Thymus (tissue), 11 donors: ENCODE measurements around the gene PAIP2. TPM values are rescaled to one million over a fixed set of nuclear protein-coding genes. Genes with fewer than 3 reads are reported as not detected.

ENCODE experiments used
- DNase-seq, 9 donors: peaks; one replicate each; pipeline ENCODE4 v3.0.0-alpha.2; 2013; ENCODE audit warnings: low spot score in 9 of 9, low read depth in 6 of 9, missing footprints in 1 of 9
- H3K27ac ChIP-seq, 2 donors: one replicate each; pipeline ENCODE4 v1.5.1; 2013; ENCODE audit warnings: control low read depth in 1 of 2, low read depth in 1 of 2, low read length in 1 of 2, mild to moderate bottlenecking in 1 of 2, moderate library complexity in 1 of 2
- H3K27me3 ChIP-seq, 2 donors: one replicate each; pipeline ENCODE4 v1.5.1; 2013; ENCODE audit warnings: low read length in 1 of 2; ENCODE audit not compliant: control insufficient read depth in 2 of 2, insufficient read depth in 1 of 2
- H3K36me3 ChIP-seq, 2 donors: one replicate each; pipeline ENCODE4 v1.5.1; 2013; ENCODE audit warnings: low read length in 1 of 2, mild to moderate bottlenecking in 1 of 2, moderate library complexity in 1 of 2; ENCODE audit not compliant: control insufficient read depth in 2 of 2, insufficient read depth in 2 of 2
- H3K4me1 ChIP-seq, 2 donors: one replicate each; pipeline ENCODE4 v1.5.1; 2013; ENCODE audit warnings: low read length in 2 of 2; ENCODE audit not compliant: control insufficient read depth in 2 of 2, insufficient read depth in 2 of 2
- H3K4me3 ChIP-seq, 2 donors: one replicate each; pipeline ENCODE4 v1.5.1; 2013; ENCODE audit warnings: low read length in 2 of 2, control low read depth in 1 of 2, mild to moderate bottlenecking in 1 of 2
- H3K9me3 ChIP-seq, 2 donors: one replicate each; pipeline ENCODE4 v1.5.1; 2013; ENCODE audit warnings: low read length in 1 of 2, mild to moderate bottlenecking in 1 of 2; ENCODE audit not compliant: control insufficient read depth in 2 of 2, insufficient read depth in 1 of 2
- WGBS: extraction: QIAGEN DNeasy Blood & Tissue Kit; methylation state at CpG from one replicate; pipeline ENCODE4 v1.1.7; 2013; 5-methylcytosine and 5-hydroxymethylcytosine counted together
- polyA plus RNA-seq: library from polyadenylated mRNA; stranded (reverse); fragments of 200-250 nt; gene quantifications from one replicate; pipeline ENCODE4 v1.2.3, GENCODE V29; 2013
- total RNA-seq: library from RNA; stranded (reverse); fragments of 120-200 nt; gene quantifications from one replicate; pipeline ENCODE4 v1.2.4, GENCODE V29; 2013
- donor health status: healthy.

Gene PAIP2
- total and polyA plus RNA-seq, 2 donors: 108 to 155 TPM

DNA sequence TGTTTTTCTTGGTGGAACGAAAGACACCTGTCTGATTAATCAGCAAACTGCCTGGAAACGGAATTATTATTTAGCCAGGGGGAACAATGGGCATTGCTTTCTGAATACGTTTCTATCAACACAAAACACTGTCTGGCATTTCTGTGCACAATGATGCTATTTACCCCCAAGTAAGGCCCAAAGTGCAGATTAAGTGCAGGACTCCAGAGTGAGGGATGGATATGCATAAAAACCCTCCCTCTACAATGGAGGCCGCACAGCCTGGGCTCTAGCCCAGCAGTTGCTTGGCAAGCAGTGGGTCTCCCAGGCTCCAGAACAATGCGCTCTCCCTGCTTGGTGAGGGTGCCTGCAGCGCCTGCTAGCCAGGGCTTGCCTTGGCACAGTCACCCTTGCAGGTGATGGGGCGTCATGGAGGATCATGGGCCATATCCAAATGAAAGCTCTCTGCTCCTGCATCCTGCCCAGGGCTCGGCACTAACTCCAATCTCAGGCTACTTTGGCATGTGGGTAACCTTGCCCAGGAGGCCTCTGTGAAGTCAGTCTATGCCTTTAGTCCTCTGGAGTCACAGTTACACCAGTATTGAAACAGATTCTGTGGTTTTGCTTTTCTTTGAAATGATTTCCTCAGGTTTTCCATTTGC, 73.7 kb downstream of the PAIP2 start:
- no peak overlapping the region for H3K27ac ChIP-seq
- no peak overlapping the region for H3K4me3 ChIP-seq
- no peaks in the 10 kb centered on the region for H3K9me3 ChIP-seq
- H3K27me3 ChIP-seq: no peaks in the 10 kb centered on the region
- H3K4me1 ChIP-seq: peaks cover 2 to 17% of the 10 kb centered on the region in 2 donors
- 82% methylated on average over 8 of the region's 8 CpGs for WGBS
- H3K36me3 ChIP-seq: peaks cover 8 to 12% of the 10 kb centered on the region in 2 donors
- no peak for DNase-seq

GRCh38 chr5:139415869-139416268, 74.2 kb downstream of the PAIP2 start:
- Histone ChIP-seq H3K9me3 (no peaks in the 10 kb centered on the region), H3K4me1 (peaks cover 2 to 17% of the 10 kb centered on the region in 2 donors), H3K27me3 (no peaks in the 10 kb centered on the region), H3K36me3 (peaks cover 8 to 12% of the 10 kb centered on the region in 2 donors), H3K4me3 (no peak overlapping the region), H3K27ac (no peak overlapping the region)
- DNase-seq: no peak

DNA sequence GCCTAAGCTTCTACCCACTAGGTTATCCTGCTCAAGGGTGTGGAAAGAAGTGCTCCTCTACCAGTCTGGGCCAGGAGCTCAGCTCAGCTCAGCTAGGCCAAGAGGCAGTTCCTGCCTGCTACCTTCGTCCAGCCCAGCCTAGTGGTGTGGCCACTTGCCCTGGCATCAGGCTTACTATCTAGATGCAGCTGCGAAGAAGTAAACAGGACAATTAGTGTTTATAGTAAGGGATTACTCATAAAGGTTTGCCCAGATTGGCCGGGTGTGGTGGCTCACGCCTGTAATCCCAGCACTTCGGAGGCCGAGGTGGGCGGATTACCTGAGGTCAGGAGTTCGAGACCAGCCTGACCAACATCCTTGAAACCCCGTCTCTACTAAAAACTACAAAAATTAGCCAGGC, 75.0 kb downstream of the PAIP2 start:
- H3K4me1 ChIP-seq: peaks cover 2 to 17% of the 10 kb centered on the region in 2 donors
- no peak overlapping the region for H3K4me3 ChIP-seq
- H3K27me3 ChIP-seq: no peaks in the 10 kb centered on the region
- no peak overlapping the region for H3K27ac ChIP-seq
- no peaks in the 10 kb centered on the region for H3K9me3 ChIP-seq
- 98% methylated on average over 9 of the region's 9 CpGs for WGBS
- peaks cover 8 to 12% of the 10 kb centered on the region in 2 donors for H3K36me3 ChIP-seq
- DNase-seq: no peak

- 34% methylated on average over 4 of the region's 4 CpGs for WGBS
- H3K4me3 ChIP-seq: no peak overlapping the region
- H3K4me1 ChIP-seq: peaks cover 2 to 17% of the 10 kb centered on the region in 2 donors
- H3K27ac ChIP-seq: no peak overlapping the region
- no peaks in the 10 kb centered on the region for H3K27me3 ChIP-seq
- peaks cover 8 to 12% of the 10 kb centered on the region in 2 donors for H3K36me3 ChIP-seq
- no peak for DNase-seq
- no peaks in the 10 kb centered on the region for H3K9me3 ChIP-seq
These were observed 75.6 kb downstream of the PAIP2 start for GRCh38 chr5:139417214-139417613.

DNA sequence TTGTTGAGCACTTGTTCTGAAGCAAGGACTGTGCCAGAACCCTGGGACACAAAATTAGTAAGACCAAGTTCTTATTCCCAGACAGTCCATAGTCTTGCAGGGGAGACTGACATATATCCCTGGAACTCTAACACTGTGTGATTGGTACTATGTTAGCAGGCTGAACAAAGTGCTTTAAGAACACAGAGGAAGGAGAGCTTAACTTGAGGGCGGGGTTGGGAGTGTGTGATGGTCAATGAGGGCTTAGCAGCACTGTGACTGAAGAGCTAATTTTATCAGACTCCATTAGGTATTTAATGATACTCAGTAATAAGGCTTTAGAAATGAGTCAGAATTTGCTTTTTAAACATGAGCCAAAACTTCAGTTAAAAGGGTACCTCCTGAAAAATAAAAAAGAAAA, 77.1 kb downstream of the PAIP2 start:
- H3K4me3 ChIP-seq: no peak overlapping the region
- DNase-seq: no peak
- no peaks in the 10 kb centered on the region for H3K27me3 ChIP-seq
- no peaks in the 10 kb centered on the region for H3K9me3 ChIP-seq
- H3K4me1 ChIP-seq: peaks cover 2 to 17% of the 10 kb centered on the region in 2 donors
- no peak overlapping the region for H3K27ac ChIP-seq
- WGBS: 96% methylated on average over 1 of the region's 1 CpG
- peaks cover 8 to 17% of the 10 kb centered on the region in 2 donors for H3K36me3 ChIP-seq

Other genes starting within 250 kb of the PAIP2 start
- gene SIL1, start 143.5 kb upstream of the PAIP2 start, total RNA-seq: 17.0 TPM
- 30.2 TPM for gene SIL1, start 143.5 kb upstream of the PAIP2 start, polyA plus RNA-seq
- gene MATR3, start 48.1 kb upstream of the PAIP2 start, total RNA-seq: 378 TPM
- 253 TPM for gene MATR3, start 48.1 kb upstream of the PAIP2 start, polyA plus RNA-seq
- 1.1 TPM for gene SLC23A1, start 41.4 kb downstream of the PAIP2 start, total RNA-seq
- 5.4 TPM for gene SLC23A1, start 41.4 kb downstream of the PAIP2 start, polyA plus RNA-seq
- gene MZB1, start 48.1 kb downstream of the PAIP2 start, total RNA-seq: 400 TPM
- gene MZB1, start 48.1 kb downstream of the PAIP2 start, polyA plus RNA-seq: 380 TPM
- gene PROB1, start 53.2 kb downstream of the PAIP2 start, total RNA-seq: 0.76 TPM
- gene PROB1, start 53.2 kb downstream of the PAIP2 start, polyA plus RNA-seq: 1.0 TPM
- gene SPATA24, start 62.2 kb downstream of the PAIP2 start, total RNA-seq: 5.8 TPM
- 6.6 TPM for gene SPATA24, start 62.2 kb downstream of the PAIP2 start, polyA plus RNA-seq
- gene DNAJC18, start 97.7 kb downstream of the PAIP2 start, total RNA-seq: 4.3 TPM
- 4.3 TPM for gene DNAJC18, start 97.7 kb downstream of the PAIP2 start, polyA plus RNA-seq
- gene ECSCR, start 120.9 kb downstream of the PAIP2 start, total RNA-seq: 8.7 TPM
- gene ECSCR, start 120.9 kb downstream of the PAIP2 start, polyA plus RNA-seq: 12.2 TPM
- gene SMIM33, start 129.2 kb downstream of the PAIP2 start, total RNA-seq: 0.28 TPM
- gene SMIM33, start 129.2 kb downstream of the PAIP2 start, polyA plus RNA-seq: 0.05 TPM
- gene STING1, start 140.9 kb downstream of the PAIP2 start, total RNA-seq: 21.3 TPM
- 58.3 TPM for gene STING1, start 140.9 kb downstream of the PAIP2 start, polyA plus RNA-seq
- 147 TPM for gene UBE2D2, start 219.5 kb downstream of the PAIP2 start, total RNA-seq
- 150 TPM for gene UBE2D2, start 219.5 kb downstream of the PAIP2 start, polyA plus RNA-seq